ENCODE results near the gene SRP54.

DNA sequence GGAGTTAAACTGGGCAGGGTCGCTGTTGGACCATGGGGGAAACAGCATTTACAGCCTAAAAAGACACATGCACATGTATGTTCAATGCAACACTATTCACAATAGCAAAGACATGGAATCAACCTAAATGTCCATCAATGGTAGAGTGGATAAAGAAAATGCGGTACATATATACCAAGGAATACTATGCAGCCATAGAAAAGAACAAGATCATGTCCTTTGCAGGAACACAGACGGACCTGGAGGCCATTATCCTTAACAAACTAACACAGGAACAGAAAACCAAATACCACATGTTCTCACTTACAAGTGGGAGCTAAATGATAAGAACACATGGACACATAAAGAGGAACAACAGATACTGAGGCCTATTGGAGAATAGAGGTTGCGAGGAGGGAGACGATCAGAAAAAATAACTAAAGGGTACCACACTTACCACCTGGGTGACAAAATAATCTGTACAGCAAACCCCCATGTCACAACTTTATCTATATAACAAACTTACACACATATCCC is 25.0 kb upstream of the SRP54 start:
- TF ChIP-seq EZH2 (IDR thresholded peaks at IDR 0.05; ENCODE audit: borderline replicate concordance, low read depth, low read length, severe bottlenecking) (no peak), POLR2AphosphoS5 (IDR thresholded peaks at IDR 0.05; ENCODE audit: insufficient read depth, low read depth, low read length) (no peak), POLR2A (IDR thresholded peaks at IDR 0.05; ENCODE audit: low read depth, low read length) (no peak)
- TF ChIP-seq, protein P1, sequence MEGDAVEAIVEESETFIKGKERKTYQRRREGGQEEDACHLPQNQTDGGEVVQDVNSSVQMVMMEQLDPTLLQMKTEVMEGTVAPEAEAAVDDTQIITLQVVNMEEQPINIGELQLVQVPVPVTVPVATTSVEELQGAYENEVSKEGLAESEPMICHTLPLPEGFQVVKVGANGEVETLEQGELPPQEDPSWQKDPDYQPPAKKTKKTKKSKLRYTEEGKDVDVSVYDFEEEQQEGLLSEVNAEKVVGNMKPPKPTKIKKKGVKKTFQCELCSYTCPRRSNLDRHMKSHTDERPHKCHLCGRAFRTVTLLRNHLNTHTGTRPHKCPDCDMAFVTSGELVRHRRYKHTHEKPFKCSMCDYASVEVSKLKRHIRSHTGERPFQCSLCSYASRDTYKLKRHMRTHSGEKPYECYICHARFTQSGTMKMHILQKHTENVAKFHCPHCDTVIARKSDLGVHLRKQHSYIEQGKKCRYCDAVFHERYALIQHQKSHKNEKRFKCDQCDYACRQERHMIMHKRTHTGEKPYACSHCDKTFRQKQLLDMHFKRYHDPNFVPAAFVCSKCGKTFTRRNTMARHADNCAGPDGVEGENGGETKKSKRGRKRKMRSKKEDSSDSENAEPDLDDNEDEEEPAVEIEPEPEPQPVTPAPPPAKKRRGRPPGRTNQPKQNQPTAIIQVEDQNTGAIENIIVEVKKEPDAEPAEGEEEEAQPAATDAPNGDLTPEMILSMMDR (IDR thresholded peaks at IDR 0.05; ENCODE audit: extremely low read depth in 1 of 2, insufficient read depth in 1 of 2, low read depth in 1 of 2, low read length in 2 of 2) = no peak
